22Rv1 (cell line): ENCODE results near the gene MEF2D.

Source experiments
- H3K27ac ChIP-seq: fragments of 450-650 bp; 2 replicates; pipeline ENCODE4 v1.5.1; 2017
- ZFX ChIP-seq: fragments of 450-650 bp; IDR thresholded peaks from 2 replicates; pipeline ENCODE4 v1.6.1; 2017; ENCODE audit warnings: antibody characterized with exemption, borderline replicate concordance
- TF ChIP-seq, protein P1 (sequence below): fragments of 450-650 bp; IDR thresholded peaks from 2 replicates; pipeline ENCODE4 v1.5.1; 2017; ENCODE audit warnings: mild to moderate bottlenecking

The MEF2D gene

DNA sequence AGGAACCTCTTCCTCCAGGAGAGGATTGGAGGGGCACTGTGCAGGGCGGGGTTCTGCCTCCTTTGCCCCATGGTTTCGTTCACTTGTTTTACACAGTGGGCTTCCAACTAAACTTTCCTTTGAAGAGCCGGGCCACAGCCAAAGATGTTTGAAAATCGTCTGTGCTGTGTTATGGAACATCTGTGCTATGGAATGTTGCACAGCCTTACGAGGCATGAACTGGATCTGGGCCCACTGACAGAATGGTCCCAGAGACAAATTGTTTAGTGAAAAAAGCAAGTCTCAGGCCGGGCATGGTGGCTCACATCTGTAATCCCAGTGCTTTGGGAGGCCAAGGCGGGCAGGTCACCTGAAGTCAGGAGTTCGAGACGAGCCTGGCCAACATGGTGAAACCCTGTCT is 12.6 kb upstream of the MEF2D start:
- TF ChIP-seq, protein P1, sequence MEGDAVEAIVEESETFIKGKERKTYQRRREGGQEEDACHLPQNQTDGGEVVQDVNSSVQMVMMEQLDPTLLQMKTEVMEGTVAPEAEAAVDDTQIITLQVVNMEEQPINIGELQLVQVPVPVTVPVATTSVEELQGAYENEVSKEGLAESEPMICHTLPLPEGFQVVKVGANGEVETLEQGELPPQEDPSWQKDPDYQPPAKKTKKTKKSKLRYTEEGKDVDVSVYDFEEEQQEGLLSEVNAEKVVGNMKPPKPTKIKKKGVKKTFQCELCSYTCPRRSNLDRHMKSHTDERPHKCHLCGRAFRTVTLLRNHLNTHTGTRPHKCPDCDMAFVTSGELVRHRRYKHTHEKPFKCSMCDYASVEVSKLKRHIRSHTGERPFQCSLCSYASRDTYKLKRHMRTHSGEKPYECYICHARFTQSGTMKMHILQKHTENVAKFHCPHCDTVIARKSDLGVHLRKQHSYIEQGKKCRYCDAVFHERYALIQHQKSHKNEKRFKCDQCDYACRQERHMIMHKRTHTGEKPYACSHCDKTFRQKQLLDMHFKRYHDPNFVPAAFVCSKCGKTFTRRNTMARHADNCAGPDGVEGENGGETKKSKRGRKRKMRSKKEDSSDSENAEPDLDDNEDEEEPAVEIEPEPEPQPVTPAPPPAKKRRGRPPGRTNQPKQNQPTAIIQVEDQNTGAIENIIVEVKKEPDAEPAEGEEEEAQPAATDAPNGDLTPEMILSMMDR, result no peak
- no peak for TF ChIP-seq ZFX
- H3K27ac ChIP-seq, result no peak overlapping the region

- TF ChIP-seq, protein P1, result no peak
- no peak for TF ChIP-seq ZFX
- H3K27ac ChIP-seq, result no peak overlapping the region
Observed at GRCh38 chr1:156511644-156512043, 11.1 kb upstream of the MEF2D start.

DNA sequence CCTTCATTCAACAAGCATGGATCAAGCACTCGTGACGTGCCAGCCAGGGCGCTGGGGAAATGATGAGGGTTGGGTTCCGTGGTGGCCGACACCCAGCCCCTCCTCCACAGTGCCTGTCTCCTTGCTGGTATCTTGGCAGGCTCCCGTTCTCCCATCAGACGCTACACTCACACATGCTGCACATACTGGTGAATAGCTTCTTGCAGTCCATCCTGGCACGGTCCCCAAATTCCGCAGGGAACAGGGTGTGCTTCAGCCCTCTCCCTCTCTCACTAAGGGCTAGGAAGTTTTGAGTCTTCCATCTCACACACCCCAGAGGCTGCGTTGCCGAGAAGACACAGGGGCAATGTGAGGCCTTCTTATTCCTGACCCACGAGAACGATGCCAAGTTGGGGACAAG is 10.1 kb upstream of the MEF2D start:
- no peak overlapping the region for H3K27ac ChIP-seq
- TF ChIP-seq, protein P1, result no peak
- TF ChIP-seq ZFX, result no peak

GRCh38 chr1:156509424-156510034 is 9.0 kb upstream of the MEF2D start:
- TF ChIP-seq ZFX, result no peak
- TF ChIP-seq, protein P1, result no peak
- H3K27ac ChIP-seq, result no peak overlapping the region

GRCh38 chr1:156508955-156509234 is 8.3 kb upstream of the MEF2D start:
- TF ChIP-seq, protein P1, result no peak
- no peak for TF ChIP-seq ZFX
- H3K27ac ChIP-seq, result no peak overlapping the region

DNA sequence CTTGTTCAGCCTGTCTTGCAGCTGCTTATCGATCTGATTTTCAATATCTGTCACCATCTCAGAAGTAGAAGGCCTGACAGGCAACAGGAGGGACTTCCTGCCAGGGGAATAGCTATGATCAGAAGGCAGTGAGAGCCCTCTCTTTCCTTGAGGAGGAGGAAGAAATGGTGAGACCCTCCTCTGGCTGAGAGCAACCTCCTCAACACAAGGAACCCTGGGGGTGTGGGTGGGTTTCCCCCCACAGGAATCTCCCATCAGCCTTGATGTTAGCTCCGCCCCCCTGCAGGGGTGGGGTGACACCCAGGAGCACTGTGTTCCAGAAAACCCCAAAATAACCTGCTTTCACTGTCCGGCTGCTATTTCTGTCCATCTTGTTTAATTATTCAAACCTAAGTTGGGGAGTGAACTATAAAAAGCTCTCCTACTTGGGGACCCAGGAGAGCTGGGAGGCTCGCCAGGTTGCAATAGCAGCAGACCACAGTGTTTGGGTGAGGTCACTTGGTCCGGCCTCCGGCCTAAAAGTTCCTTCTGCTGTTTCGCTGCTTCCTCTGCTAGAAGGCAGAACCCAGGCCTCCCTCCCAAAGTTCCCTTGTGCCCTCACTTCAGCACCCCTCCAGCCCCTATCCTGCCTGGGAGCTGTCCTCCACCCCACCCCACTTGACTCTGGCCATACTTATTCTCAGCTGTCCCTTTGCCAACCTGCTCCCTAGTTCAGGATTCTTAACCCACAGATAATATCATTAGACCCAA is 7.8 kb upstream of the MEF2D start:
- no peak overlapping the region for H3K27ac ChIP-seq
- TF ChIP-seq, protein P1, result no peak

GRCh38 chr1:156506450-156506849 is 5.9 kb upstream of the MEF2D start:
- TF ChIP-seq, protein P1, result no peak
- TF ChIP-seq ZFX, result no peak
- H3K27ac ChIP-seq, result no peak overlapping the region
